ENCODE data around the gene TAS2R7.

TAS2R7 gene

GRCh38 chr12:10824957-10825356 lies 22.5 kb upstream of the TAS2R7 start:
- Histone ChIP-seq H3K9me3 (replicated peaks in 1 of 2; ENCODE audit: control insufficient read depth in 2 of 2, insufficient read depth in 1 of 2, low read depth in 1 of 2, low read length in 2 of 2) (no peaks in the 10 kb centered on the region), H3K4me2 (ENCODE audit: insufficient read depth, low read length, poor library complexity, severe bottlenecking) (no peak overlapping the region), H3K4me3 (ENCODE audit: low read length in 2 of 2) (no peak overlapping the region), H2BK120ac (ENCODE audit: low read depth, low read length) (no peak overlapping the region), H3K18ac (ENCODE audit: low read length) (no peak overlapping the region), H2BK5ac (ENCODE audit: low read length) (no peak overlapping the region), H3K27me3 (ENCODE audit: control insufficient read depth in 3 of 3, insufficient read depth in 3 of 3, low read depth in 1 of 3, low read length in 3 of 3) (no peaks in the 10 kb centered on the region), H2BK12ac (ENCODE audit: low read length) (no peak overlapping the region), H2BK15ac (ENCODE audit: low read length) (no peak overlapping the region), H3K79me1 (ENCODE audit: low read depth, low read length) (no peaks in the 10 kb centered on the region), H3K4me1 (ENCODE audit: control insufficient read depth in 2 of 2, insufficient read depth in 1 of 2, low read depth in 1 of 2, low read length in 2 of 2) (peaks cover 0 to under 1% of the 10 kb centered on the region in 2 donors), H3K14ac (ENCODE audit: low read length) (no peak overlapping the region), H3K36me3 (replicated peaks in 1 of 2; ENCODE audit: control insufficient read depth in 2 of 2, insufficient read depth in 2 of 2, low read length in 2 of 2) (no peaks in the 10 kb centered on the region), H4K8ac (ENCODE audit: low read depth, low read length) (no peak overlapping the region), H3K4ac (ENCODE audit: low read length) (no peak overlapping the region), H3K9ac (ENCODE audit: low read depth, low read length, poor library complexity) (no peak overlapping the region), H3K23ac (ENCODE audit: low read depth, low read length, poor library complexity) (no peak overlapping the region), H3K27ac (replicated peaks; ENCODE audit: low read length) (no peak overlapping the region), H2AK5ac (ENCODE audit: low read depth, low read length) (no peak overlapping the region), H2AFZ (ENCODE audit: low read length) (no peak overlapping the region), H4K91ac (ENCODE audit: low read depth, low read length, poor library complexity) (no peak overlapping the region)
- no CpG with 5 or more reads among the region's 3 CpGs for WGBS, 2 donors (ENCODE audit: extremely low coverage in 2 of 2, insufficient read length in 2 of 2, insufficient replicate concordance in 1 of 2)
- no peak for DNase-seq (ENCODE audit: low spot score)

DNA sequence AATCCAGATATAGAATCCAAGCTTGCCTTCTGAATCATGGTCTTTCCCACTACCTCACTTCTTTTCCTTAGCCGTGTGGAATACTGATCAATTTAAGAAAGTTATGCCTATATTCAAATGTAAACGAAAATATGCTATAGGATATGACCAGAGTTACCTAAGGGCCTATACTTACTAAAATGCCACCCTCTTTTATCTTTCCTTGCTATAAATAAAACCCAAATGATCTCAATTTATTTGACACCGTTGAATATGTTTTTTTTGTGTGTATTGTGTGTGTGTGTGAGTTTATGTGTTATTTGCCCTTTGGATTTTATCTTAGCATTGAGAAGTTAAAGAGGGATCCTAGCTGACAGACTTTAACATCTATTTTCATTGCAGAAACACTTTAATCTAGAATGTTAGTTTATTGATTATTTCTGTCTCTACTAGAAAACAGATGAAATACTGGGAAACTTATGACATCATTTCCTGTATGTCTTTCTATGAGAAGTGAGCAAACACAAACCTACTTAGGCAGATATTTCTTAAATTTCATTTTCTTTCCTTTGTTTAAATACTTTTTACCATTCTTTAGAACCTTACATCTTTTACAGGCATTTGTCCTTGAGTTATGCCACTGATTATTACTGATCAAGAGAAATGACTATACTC lies 9.6 kb upstream of the TAS2R7 start:
- no peak overlapping the region for H3K14ac ChIP-seq (ENCODE audit: low read length)
- no peaks in the 10 kb centered on the region for H3K36me3 ChIP-seq (replicated peaks in 1 of 2; ENCODE audit: control insufficient read depth in 2 of 2, insufficient read depth in 2 of 2, low read length in 2 of 2)
- H2BK120ac ChIP-seq (ENCODE audit: low read depth, low read length), result no peak overlapping the region
- H3K9me3 ChIP-seq (replicated peaks in 1 of 2; ENCODE audit: control insufficient read depth in 2 of 2, insufficient read depth in 1 of 2, low read depth in 1 of 2, low read length in 2 of 2), result peaks cover 0 to 2% of the 10 kb centered on the region in 2 donors
- H3K4ac ChIP-seq (ENCODE audit: low read length), result no peak overlapping the region
- no peak overlapping the region for H3K9ac ChIP-seq (ENCODE audit: low read depth, low read length, poor library complexity)
- H4K8ac ChIP-seq (ENCODE audit: low read depth, low read length), result no peak overlapping the region
- H3K79me1 ChIP-seq (ENCODE audit: low read depth, low read length), result no peaks in the 10 kb centered on the region
- no peak overlapping the region for H3K18ac ChIP-seq (ENCODE audit: low read length)
- no peak overlapping the region for H2AK5ac ChIP-seq (ENCODE audit: low read depth, low read length)
- H3K4me1 ChIP-seq (ENCODE audit: control insufficient read depth in 2 of 2, insufficient read depth in 1 of 2, low read depth in 1 of 2, low read length in 2 of 2), result peaks cover 1 to 4% of the 10 kb centered on the region in 2 donors
- no peak overlapping the region for H3K4me3 ChIP-seq (ENCODE audit: low read length in 2 of 2)
- WGBS, 2 donors (ENCODE audit: extremely low coverage in 2 of 2, insufficient read length in 2 of 2, insufficient replicate concordance in 1 of 2), result no CpG with 5 or more reads among the region's 3 CpGs
- H3K27ac ChIP-seq (replicated peaks; ENCODE audit: low read length), result no peak overlapping the region
- DNase-seq (ENCODE audit: low spot score), result no peak
- H2BK5ac ChIP-seq (ENCODE audit: low read length), result no peak overlapping the region
- no peak overlapping the region for H3K4me2 ChIP-seq (ENCODE audit: insufficient read depth, low read length, poor library complexity, severe bottlenecking)
- H2BK15ac ChIP-seq (ENCODE audit: low read length), result no peak overlapping the region
- no peak overlapping the region for H2BK12ac ChIP-seq (ENCODE audit: low read length)
- no peak overlapping the region for H2AFZ ChIP-seq (ENCODE audit: low read length)
- no peaks in the 10 kb centered on the region for H3K27me3 ChIP-seq (ENCODE audit: control insufficient read depth in 3 of 3, insufficient read depth in 3 of 3, low read depth in 1 of 3, low read length in 3 of 3)
- no peak overlapping the region for H3K23ac ChIP-seq (ENCODE audit: low read depth, low read length, poor library complexity)
- H4K91ac ChIP-seq (ENCODE audit: low read depth, low read length, poor library complexity), result no peak overlapping the region

DNA sequence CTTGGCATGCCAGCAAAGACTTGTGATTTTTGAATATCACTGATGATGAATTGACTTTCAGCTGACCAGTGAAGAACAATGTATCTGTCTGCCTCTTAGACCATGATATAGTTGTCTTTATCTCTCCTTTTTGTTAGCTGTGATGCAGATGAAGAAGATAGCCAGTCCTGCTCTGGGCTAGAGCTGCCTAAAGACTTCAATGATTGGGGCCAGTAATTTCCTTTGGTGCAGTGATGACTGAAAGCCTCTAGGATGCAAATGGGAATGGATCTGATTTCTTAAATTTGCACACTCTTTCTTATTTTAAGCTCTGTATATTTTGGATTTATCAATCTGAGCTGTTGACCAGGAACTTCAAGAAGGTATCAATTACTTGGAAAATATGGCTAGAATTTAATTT lies 7.6 kb upstream of the TAS2R7 start, which contains the start of gene TAS2R9:
TAS2R9 (minus strand) TSS at position 101 of the 400 bp plus-strand sequence; CDS start at position 8, 93 bp downstream.
- no peak within 1 kb of the TSS for H3K27ac ChIP-seq (replicated peaks; ENCODE audit: low read length)
- H4K91ac ChIP-seq (ENCODE audit: low read depth, low read length, poor library complexity), result no peak within 1 kb of the TSS
- no peak within 1 kb of the TSS for H3K4ac ChIP-seq (ENCODE audit: low read length)

DNA sequence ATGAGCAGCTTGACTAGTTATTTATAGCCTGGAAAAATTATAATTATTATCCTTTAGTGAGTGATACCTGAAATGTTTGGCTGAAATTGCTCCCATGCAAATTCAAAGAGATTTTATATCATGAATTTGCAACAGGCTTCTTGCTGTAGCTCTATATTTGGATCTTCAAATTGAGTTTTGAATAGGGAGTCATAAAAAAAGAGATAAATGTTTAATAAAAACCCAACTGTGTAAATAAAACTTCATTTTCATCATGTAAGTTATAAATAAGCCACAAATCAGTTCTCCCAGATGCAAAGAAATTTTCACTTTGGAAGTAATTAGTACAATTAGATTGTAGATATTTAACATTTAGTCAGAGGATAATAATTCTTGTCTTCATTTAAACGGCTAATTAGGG lies 4.8 kb upstream of the TAS2R7 start, which contains the start of gene TAS2R8:
TAS2R8 (minus strand) TSS at position 101 of the 400 bp plus-strand sequence. CDS start 306 bp downstream, outside the sequence.
- H2BK120ac ChIP-seq (ENCODE audit: low read depth, low read length), result no peak within 1 kb of the TSS
- no peak within 1 kb of the TSS for H2AK5ac ChIP-seq (ENCODE audit: low read depth, low read length)
- H2BK5ac ChIP-seq (ENCODE audit: low read length), result no peak within 1 kb of the TSS
- no peaks in the 10 kb centered on the region for H3K9me3 ChIP-seq (replicated peaks in 1 of 2; ENCODE audit: control insufficient read depth in 2 of 2, insufficient read depth in 1 of 2, low read depth in 1 of 2, low read length in 2 of 2)
- H3K23ac ChIP-seq (ENCODE audit: low read depth, low read length, poor library complexity), result no peak within 1 kb of the TSS
- no peak within 1 kb of the TSS for H2BK15ac ChIP-seq (ENCODE audit: low read length)
- H4K8ac ChIP-seq (ENCODE audit: low read depth, low read length), result no peak within 1 kb of the TSS
- no peak within 1 kb of the TSS for H3K27ac ChIP-seq (replicated peaks; ENCODE audit: low read length)
- H4K91ac ChIP-seq (ENCODE audit: low read depth, low read length, poor library complexity), result no peak within 1 kb of the TSS
- H3K79me1 ChIP-seq (ENCODE audit: low read depth, low read length), result no peaks in the 10 kb centered on the region
- no peak within 1 kb of the TSS for H3K18ac ChIP-seq (ENCODE audit: low read length)
- H3K4me2 ChIP-seq (ENCODE audit: insufficient read depth, low read length, poor library complexity, severe bottlenecking), result no peak within 1 kb of the TSS
- H3K4ac ChIP-seq (ENCODE audit: low read length), result no peak within 1 kb of the TSS
- no peak within 1 kb of the TSS for H3K14ac ChIP-seq (ENCODE audit: low read length)
- no peak within 1 kb of the TSS for H2AFZ ChIP-seq (ENCODE audit: low read length)
- no peaks in the 10 kb centered on the region for H3K27me3 ChIP-seq (ENCODE audit: control insufficient read depth in 3 of 3, insufficient read depth in 3 of 3, low read depth in 1 of 3, low read length in 3 of 3)
- H2BK12ac ChIP-seq (ENCODE audit: low read length), result no peak within 1 kb of the TSS
- no peak within 1 kb of the TSS for H3K9ac ChIP-seq (ENCODE audit: low read depth, low read length, poor library complexity)
- no CpG with 5 or more reads among the region's 1 CpG for WGBS, 2 donors (ENCODE audit: extremely low coverage in 2 of 2, insufficient read length in 2 of 2, insufficient replicate concordance in 1 of 2)
- H3K4me3 ChIP-seq (ENCODE audit: low read length in 2 of 2), result no peak within 1 kb of the TSS
- peaks cover 4 to 6% of the 10 kb centered on the region in 2 donors for H3K4me1 ChIP-seq (ENCODE audit: control insufficient read depth in 2 of 2, insufficient read depth in 1 of 2, low read depth in 1 of 2, low read length in 2 of 2)
- H3K36me3 ChIP-seq (replicated peaks in 1 of 2; ENCODE audit: control insufficient read depth in 2 of 2, insufficient read depth in 2 of 2, low read length in 2 of 2), result no peaks in the 10 kb centered on the region
- no peak for DNase-seq (ENCODE audit: low spot score)

More for the DNA sequence above, 7.6 kb upstream of the TAS2R7 start, which contains the start of gene TAS2R9:
- Histone ChIP-seq H3K23ac (ENCODE audit: low read depth, low read length, poor library complexity) (no peak within 1 kb of the TSS), H3K14ac (ENCODE audit: low read length) (no peak within 1 kb of the TSS), H2AK5ac (ENCODE audit: low read depth, low read length) (no peak within 1 kb of the TSS), H3K27me3 (ENCODE audit: control insufficient read depth in 3 of 3, insufficient read depth in 3 of 3, low read depth in 1 of 3, low read length in 3 of 3) (no peaks in the 10 kb centered on the region), H3K4me2 (ENCODE audit: insufficient read depth, low read length, poor library complexity, severe bottlenecking) (no peak within 1 kb of the TSS), H4K8ac (ENCODE audit: low read depth, low read length) (no peak within 1 kb of the TSS), H3K4me1 (ENCODE audit: control insufficient read depth in 2 of 2, insufficient read depth in 1 of 2, low read depth in 1 of 2, low read length in 2 of 2) (peaks cover 1 to 4% of the 10 kb centered on the region in 2 donors), H3K4me3 (ENCODE audit: low read length in 2 of 2) (no peak within 1 kb of the TSS), H2BK12ac (ENCODE audit: low read length) (no peak within 1 kb of the TSS), H2BK120ac (ENCODE audit: low read depth, low read length) (no peak within 1 kb of the TSS), H3K9me3 (replicated peaks in 1 of 2; ENCODE audit: control insufficient read depth in 2 of 2, insufficient read depth in 1 of 2, low read depth in 1 of 2, low read length in 2 of 2) (no peaks in the 10 kb centered on the region), H2BK5ac (ENCODE audit: low read length) (no peak within 1 kb of the TSS), H2BK15ac (ENCODE audit: low read length) (no peak within 1 kb of the TSS), H3K9ac (ENCODE audit: low read depth, low read length, poor library complexity) (no peak within 1 kb of the TSS), H3K79me1 (ENCODE audit: low read depth, low read length) (no peaks in the 10 kb centered on the region), H2AFZ (ENCODE audit: low read length) (no peak within 1 kb of the TSS), H3K36me3 (replicated peaks in 1 of 2; ENCODE audit: control insufficient read depth in 2 of 2, insufficient read depth in 2 of 2, low read length in 2 of 2) (no peaks in the 10 kb centered on the region), H3K18ac (ENCODE audit: low read length) (no peak within 1 kb of the TSS)
- no peak for DNase-seq (ENCODE audit: low spot score)
